GM23338 (cell line): ENCODE data around the gene TBC1D2B.

Source experiments
- CTCF ChIP-seq, 2 experiments: fragments of 200-600 bp in 1 of 2; sonication (generic) in 1 of 2; conservative IDR thresholded peaks; 2 replicates each; pipeline versions ENCODE4 v1.5.1 to v1.6.1; 2016 to 2017; ENCODE audit warnings: antibody characterized with exemption in 2 of 2, low read depth in 2 of 2, mild to moderate bottlenecking in 2 of 2, moderate library complexity in 1 of 2
- EZH2 ChIP-seq: fragments of 200-600 bp; sonication (generic); IDR thresholded peaks from one replicate; pipeline ENCODE4 v1.8.0; 2017; ENCODE audit warnings: antibody characterized with exemption, mild to moderate bottlenecking, low read depth; ENCODE audit not compliant: unreplicated experiment
- EZH2phosphoT487 ChIP-seq: fragments of 200-600 bp; sonication (generic); IDR thresholded peaks from one replicate; pipeline ENCODE4 v1.8.1; 2018; ENCODE audit warnings: antibody characterized with exemption; ENCODE audit not compliant: unreplicated experiment
- POLR2AphosphoS5 ChIP-seq: IDR thresholded peaks from 2 replicates; pipeline ENCODE4 v1.6.1; 2016; ENCODE audit warnings: antibody characterized with exemption, low read depth
- TF ChIP-seq, protein P1 (sequence below): IDR thresholded peaks from one replicate; pipeline ENCODE4 v1.6.1; 2018; ENCODE audit warnings: antibody characterized with exemption; ENCODE audit not compliant: unreplicated experiment

- no peak for TF ChIP-seq CTCF (conservative IDR thresholded peaks at IDR 0.05; ENCODE audit: low read depth in 2 of 2)
- TF ChIP-seq EZH2, result no peak
- no peak for TF ChIP-seq POLR2AphosphoS5
- TF ChIP-seq EZH2phosphoT487, result no peak
- TF ChIP-seq, protein P1, sequence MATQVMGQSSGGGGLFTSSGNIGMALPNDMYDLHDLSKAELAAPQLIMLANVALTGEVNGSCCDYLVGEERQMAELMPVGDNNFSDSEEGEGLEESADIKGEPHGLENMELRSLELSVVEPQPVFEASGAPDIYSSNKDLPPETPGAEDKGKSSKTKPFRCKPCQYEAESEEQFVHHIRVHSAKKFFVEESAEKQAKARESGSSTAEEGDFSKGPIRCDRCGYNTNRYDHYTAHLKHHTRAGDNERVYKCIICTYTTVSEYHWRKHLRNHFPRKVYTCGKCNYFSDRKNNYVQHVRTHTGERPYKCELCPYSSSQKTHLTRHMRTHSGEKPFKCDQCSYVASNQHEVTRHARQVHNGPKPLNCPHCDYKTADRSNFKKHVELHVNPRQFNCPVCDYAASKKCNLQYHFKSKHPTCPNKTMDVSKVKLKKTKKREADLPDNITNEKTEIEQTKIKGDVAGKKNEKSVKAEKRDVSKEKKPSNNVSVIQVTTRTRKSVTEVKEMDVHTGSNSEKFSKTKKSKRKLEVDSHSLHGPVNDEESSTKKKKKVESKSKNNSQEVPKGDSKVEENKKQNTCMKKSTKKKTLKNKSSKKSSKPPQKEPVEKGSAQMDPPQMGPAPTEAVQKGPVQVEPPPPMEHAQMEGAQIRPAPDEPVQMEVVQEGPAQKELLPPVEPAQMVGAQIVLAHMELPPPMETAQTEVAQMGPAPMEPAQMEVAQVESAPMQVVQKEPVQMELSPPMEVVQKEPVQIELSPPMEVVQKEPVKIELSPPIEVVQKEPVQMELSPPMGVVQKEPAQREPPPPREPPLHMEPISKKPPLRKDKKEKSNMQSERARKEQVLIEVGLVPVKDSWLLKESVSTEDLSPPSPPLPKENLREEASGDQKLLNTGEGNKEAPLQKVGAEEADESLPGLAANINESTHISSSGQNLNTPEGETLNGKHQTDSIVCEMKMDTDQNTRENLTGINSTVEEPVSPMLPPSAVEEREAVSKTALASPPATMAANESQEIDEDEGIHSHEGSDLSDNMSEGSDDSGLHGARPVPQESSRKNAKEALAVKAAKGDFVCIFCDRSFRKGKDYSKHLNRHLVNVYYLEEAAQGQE, result no peak
Measured at GRCh38 chr15:78002996-78003395, 74.5 kb downstream of the TBC1D2B start.
